ENCODE measurements around the gene DPP4.

GRCh38 chr2:162114271-162114670, 40.3 kb upstream of the DPP4 start:
- TF ChIP-seq, protein P1, sequence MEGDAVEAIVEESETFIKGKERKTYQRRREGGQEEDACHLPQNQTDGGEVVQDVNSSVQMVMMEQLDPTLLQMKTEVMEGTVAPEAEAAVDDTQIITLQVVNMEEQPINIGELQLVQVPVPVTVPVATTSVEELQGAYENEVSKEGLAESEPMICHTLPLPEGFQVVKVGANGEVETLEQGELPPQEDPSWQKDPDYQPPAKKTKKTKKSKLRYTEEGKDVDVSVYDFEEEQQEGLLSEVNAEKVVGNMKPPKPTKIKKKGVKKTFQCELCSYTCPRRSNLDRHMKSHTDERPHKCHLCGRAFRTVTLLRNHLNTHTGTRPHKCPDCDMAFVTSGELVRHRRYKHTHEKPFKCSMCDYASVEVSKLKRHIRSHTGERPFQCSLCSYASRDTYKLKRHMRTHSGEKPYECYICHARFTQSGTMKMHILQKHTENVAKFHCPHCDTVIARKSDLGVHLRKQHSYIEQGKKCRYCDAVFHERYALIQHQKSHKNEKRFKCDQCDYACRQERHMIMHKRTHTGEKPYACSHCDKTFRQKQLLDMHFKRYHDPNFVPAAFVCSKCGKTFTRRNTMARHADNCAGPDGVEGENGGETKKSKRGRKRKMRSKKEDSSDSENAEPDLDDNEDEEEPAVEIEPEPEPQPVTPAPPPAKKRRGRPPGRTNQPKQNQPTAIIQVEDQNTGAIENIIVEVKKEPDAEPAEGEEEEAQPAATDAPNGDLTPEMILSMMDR (conservative IDR thresholded peaks at IDR 0.05; ENCODE audit: low read depth, low read length): no peak
- TF ChIP-seq EZH2 (IDR thresholded peaks at IDR 0.05; ENCODE audit: low read length, unreplicated experiment) (no peak), EZH2phosphoT487 (IDR thresholded peaks at IDR 0.05; ENCODE audit: borderline replicate concordance, low read length) (no peak)

Data from PC-3 (cell line).